Mesenchymal stem cell (in vitro differentiated cells and primary cell): ENCODE measurements around the gene MUCL3.
A peak's percentile ranks its signal among the peaks of the same experiment; 100 is the strongest.

ENCODE experiments used
- DNase-seq: peaks from one replicate; pipeline ENCODE4 v3.0.0-alpha.2; 2013
- H2AFZ ChIP-seq: one replicate; pipeline ENCODE4 v1.6.1; 2013; ENCODE audit warnings: low read depth, mild to moderate bottlenecking, control low read depth, inconsistent platforms, low read length, moderate library complexity
- H2AK5ac ChIP-seq: 2 replicates; pipeline ENCODE4 v1.6.1; 2013; ENCODE audit warnings: low read length, moderate library complexity, mild to moderate bottlenecking, inconsistent platforms; ENCODE audit not compliant: severe bottlenecking
- H2BK120ac ChIP-seq: one replicate; pipeline ENCODE4 v1.6.1; 2013; ENCODE audit warnings: low read depth, mild to moderate bottlenecking, inconsistent platforms, low read length, moderate library complexity
- H2BK12ac ChIP-seq, 2 experiments: one replicate each; pipeline ENCODE4 v1.6.1; 2013; ENCODE audit warnings: inconsistent platforms in 2 of 2, low read length in 2 of 2, mild to moderate bottlenecking in 2 of 2, moderate library complexity in 2 of 2, control low read depth in 1 of 2
- H2BK15ac ChIP-seq: one replicate; pipeline ENCODE4 v1.6.1; 2013; ENCODE audit warnings: mild to moderate bottlenecking, low read depth, inconsistent platforms; ENCODE audit not compliant: poor library complexity, severe bottlenecking
- H2BK5ac ChIP-seq: 2 replicates; pipeline ENCODE4 v1.6.1; 2013; ENCODE audit warnings: low read depth, mild to moderate bottlenecking, low read length, control low read depth, inconsistent platforms; ENCODE audit not compliant: poor library complexity, severe bottlenecking
- H3K14ac ChIP-seq, 2 experiments: one replicate each; pipeline ENCODE4 v1.6.1; 2013; ENCODE audit warnings: inconsistent platforms in 2 of 2, low read length in 2 of 2, control low read depth in 1 of 2, mild to moderate bottlenecking in 1 of 2, moderate library complexity in 1 of 2
- H3K18ac ChIP-seq, 2 experiments: one replicate each; pipeline ENCODE4 v1.6.1; 2013; ENCODE audit warnings: inconsistent platforms in 2 of 2, low read length in 2 of 2, control low read depth in 1 of 2, low read depth in 1 of 2, mild to moderate bottlenecking in 1 of 2
- H3K23ac ChIP-seq, 2 experiments: one replicate each; pipeline ENCODE4 v1.6.1; 2013; ENCODE audit warnings: inconsistent platforms in 2 of 2, low read length in 2 of 2, mild to moderate bottlenecking in 2 of 2, moderate library complexity in 2 of 2, control low read depth in 1 of 2
- H3K27ac ChIP-seq: 2 replicates; pipeline ENCODE4 v1.5.1; 2013; ENCODE audit warnings: mild to moderate bottlenecking, moderate library complexity, low read length, control low read depth, inconsistent platforms; ENCODE audit not compliant: poor library complexity, severe bottlenecking
- H3K27me3 ChIP-seq, 2 experiments: 2 replicates each; pipeline versions ENCODE4 v1.6.1 to v1.7.0; 2013; ENCODE audit warnings: low read length in 2 of 2, mild to moderate bottlenecking in 2 of 2, moderate library complexity in 2 of 2, control low read depth in 1 of 2, inconsistent platforms in 1 of 2; ENCODE audit not compliant: control insufficient read depth in 1 of 2, insufficient read depth in 1 of 2
- H3K36me3 ChIP-seq, 2 experiments: 2 replicates each; pipeline versions ENCODE4 v1.6.1 to v1.7.0; 2013; ENCODE audit warnings: low read length in 2 of 2, control low read depth in 1 of 2, inconsistent platforms in 1 of 2, low read depth in 1 of 2, mild to moderate bottlenecking in 1 of 2; ENCODE audit not compliant: insufficient read depth in 2 of 2, control insufficient read depth in 1 of 2
- H3K4ac ChIP-seq, 2 experiments: one replicate each; pipeline ENCODE4 v1.6.1; 2013; ENCODE audit warnings: inconsistent platforms in 2 of 2, low read length in 2 of 2, mild to moderate bottlenecking in 2 of 2, moderate library complexity in 2 of 2, control low read depth in 1 of 2, low read depth in 1 of 2
- H3K4me1 ChIP-seq: 2 replicates; pipeline ENCODE4 v1.6.1; 2013; ENCODE audit warnings: low read depth, low read length, control low read depth; ENCODE audit not compliant: control insufficient read depth, insufficient read depth
- H3K4me2 ChIP-seq: 2 replicates; pipeline ENCODE4 v1.6.1; 2013; ENCODE audit warnings: low read length, mild to moderate bottlenecking, inconsistent platforms; ENCODE audit not compliant: poor library complexity, severe bottlenecking
- H3K4me3 ChIP-seq, 2 experiments: 2 replicates each; pipeline versions ENCODE4 v1.5.1 to v1.7.0; 2013; ENCODE audit warnings: low read length in 2 of 2, mild to moderate bottlenecking in 2 of 2, control low read depth in 1 of 2, low read depth in 1 of 2; ENCODE audit not compliant: insufficient read depth in 1 of 2
- H3K79me1 ChIP-seq: replicated peaks from 2 replicates; pipeline ENCODE4 v1.6.1; 2013; ENCODE audit warnings: mild to moderate bottlenecking, control low read depth, low read length, inconsistent platforms; ENCODE audit not compliant: poor library complexity, severe bottlenecking
- H3K9ac ChIP-seq: 2 replicates; pipeline ENCODE4 v1.7.0; 2013; ENCODE audit warnings: mild to moderate bottlenecking, low read length, moderate library complexity
- H3K9me3 ChIP-seq: 2 replicates; pipeline ENCODE4 v1.7.0; 2013; ENCODE audit warnings: mild to moderate bottlenecking, low read length; ENCODE audit not compliant: control insufficient read depth
- H4K8ac ChIP-seq: one replicate; pipeline ENCODE4 v1.6.1; 2013; ENCODE audit warnings: inconsistent platforms, mild to moderate bottlenecking, low read length, moderate library complexity
- H4K91ac ChIP-seq: one replicate; pipeline ENCODE4 v1.6.1; 2013; ENCODE audit warnings: mild to moderate bottlenecking, low read length, inconsistent platforms
- WGBS: methylation state at CpG from one replicate; pipeline ENCODE4 v1.1.7; 2013; ENCODE audit warnings: mixed read lengths; 5-methylcytosine and 5-hydroxymethylcytosine counted together

Gene MUCL3

DNA sequence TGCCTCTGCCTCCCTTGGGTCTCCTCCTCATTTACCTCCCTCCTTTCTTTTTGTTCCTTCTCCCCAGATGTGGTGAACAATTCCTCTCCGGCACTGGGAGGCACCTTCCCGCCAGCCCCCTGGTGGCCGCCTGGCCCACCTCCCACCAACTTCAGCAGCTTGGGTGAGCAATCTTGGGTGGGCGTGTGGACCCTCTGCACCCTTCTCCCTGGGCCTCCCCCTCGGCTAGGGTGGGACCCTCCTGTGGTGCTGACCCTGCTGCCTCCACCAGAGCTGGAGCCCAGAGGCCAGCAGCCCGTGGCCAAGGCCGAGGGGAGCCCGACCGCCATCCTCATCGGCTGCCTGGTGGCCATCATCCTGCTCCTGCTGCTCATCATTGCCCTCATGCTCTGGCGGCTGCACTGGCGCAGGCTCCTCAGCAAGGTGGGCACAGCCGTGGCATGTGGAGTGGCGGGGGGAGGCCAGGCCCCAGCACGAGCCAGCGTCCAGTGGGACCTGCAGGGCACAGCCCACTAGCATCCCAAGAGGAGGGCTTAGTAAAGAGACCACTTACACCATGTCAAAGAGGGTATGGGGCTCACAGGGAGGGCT is 47.7 kb upstream of the MUCL3 start:
- Histone ChIP-seq H3K23ac (no peak overlapping the region), H4K91ac (no peak overlapping the region), H2BK15ac (peak overlapping the region; percentile 1), H3K14ac (no peak overlapping the region), H3K4me1 (peaks cover 25% of the 10 kb centered on the region), H3K18ac (no peak overlapping the region), H3K36me3 (peaks cover 39 to 91% of the 10 kb centered on the region in 2 experiments), H3K79me1 (peaks cover 56% of the 10 kb centered on the region), H2AK5ac (no peak overlapping the region), H3K27me3 (no peaks in the 10 kb centered on the region), H2BK12ac (no peak overlapping the region), H3K27ac (no peak overlapping the region), H3K4me3 (no peak overlapping the region), H4K8ac (no peak overlapping the region), H2BK5ac (no peak overlapping the region), H3K4ac (no peak overlapping the region), H3K4me2 (no peak overlapping the region), H3K9me3 (no peaks in the 10 kb centered on the region), H2BK120ac (no peak overlapping the region), H3K9ac (no peak overlapping the region), H2AFZ (no peak overlapping the region)
- WGBS, result 87% methylated on average over 16 of the region's 16 CpGs
- no peak for DNase-seq

DNA sequence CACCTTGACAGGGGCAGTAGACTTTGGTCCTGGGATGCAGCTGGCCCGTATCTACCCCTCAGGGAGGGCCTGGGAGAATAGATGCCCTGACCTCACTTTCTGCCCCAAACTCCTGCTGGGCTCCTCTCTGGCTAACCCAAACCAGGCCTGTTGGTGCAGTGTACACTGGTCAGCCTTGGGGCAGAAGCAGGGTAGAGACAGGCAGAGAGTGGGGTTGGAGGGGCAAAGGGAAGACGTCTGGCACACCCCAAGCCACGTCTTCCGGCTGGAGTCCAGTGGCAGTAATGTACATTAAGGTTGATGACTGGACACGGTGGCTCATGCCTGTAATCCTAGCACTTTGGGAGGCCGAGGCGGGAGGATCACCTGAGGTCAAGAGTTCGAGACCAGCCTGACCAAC is 47.1 kb upstream of the MUCL3 start:
- H3K4me1 ChIP-seq, result peaks cover 22% of the 10 kb centered on the region
- no peak overlapping the region for H3K18ac ChIP-seq
- H3K4ac ChIP-seq, result no peak overlapping the region
- H3K9ac ChIP-seq, result no peak overlapping the region
- no peak overlapping the region for H3K27ac ChIP-seq
- H2BK15ac ChIP-seq, result no peak overlapping the region
- no peaks in the 10 kb centered on the region for H3K9me3 ChIP-seq
- no peak overlapping the region for H3K4me2 ChIP-seq
- no peaks in the 10 kb centered on the region for H3K27me3 ChIP-seq
- no peak overlapping the region for H2AK5ac ChIP-seq
- H4K8ac ChIP-seq, result no peak overlapping the region
- H3K14ac ChIP-seq, result no peak overlapping the region
- no peak for DNase-seq
- no peak overlapping the region for H4K91ac ChIP-seq
- no peak overlapping the region for H2AFZ ChIP-seq
- H2BK5ac ChIP-seq, result no peak overlapping the region
- WGBS, result 95% methylated on average over 8 of the region's 8 CpGs
- H2BK12ac ChIP-seq, result no peak overlapping the region
- H3K4me3 ChIP-seq, result no peak overlapping the region
- H2BK120ac ChIP-seq, result no peak overlapping the region
- H3K23ac ChIP-seq, result no peak overlapping the region
- H3K36me3 ChIP-seq, result peaks cover 45 to 95% of the 10 kb centered on the region in 2 experiments
- H3K79me1 ChIP-seq, result peaks cover 55% of the 10 kb centered on the region

DNA sequence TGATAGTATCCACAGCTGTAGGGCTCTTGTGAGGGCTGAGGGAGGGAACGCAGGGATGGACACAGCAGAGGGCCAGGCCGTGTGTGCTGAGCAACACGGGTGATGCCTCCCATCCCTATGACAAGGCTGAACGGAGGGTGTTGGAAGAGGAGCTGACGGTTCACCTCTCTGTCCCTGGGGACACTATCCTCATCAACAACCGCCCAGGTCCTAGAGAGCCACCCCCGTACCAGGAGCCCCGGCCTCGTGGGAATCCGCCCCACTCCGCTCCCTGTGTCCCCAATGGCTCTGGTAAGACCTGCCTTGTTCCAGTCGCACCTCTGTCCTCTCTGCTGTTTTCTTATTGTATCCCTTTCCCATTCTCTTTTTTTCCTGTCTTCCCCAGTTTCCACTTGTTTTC is 46.4 kb upstream of the MUCL3 start:
- peaks cover 16% of the 10 kb centered on the region for H3K4me1 ChIP-seq
- 91% methylated on average over 12 of the region's 12 CpGs for WGBS
- no peak overlapping the region for H3K4ac ChIP-seq
- no peak overlapping the region for H2BK5ac ChIP-seq
- H3K27ac ChIP-seq, result no peak overlapping the region
- H2BK12ac ChIP-seq, result no peak overlapping the region
- no peak overlapping the region for H2BK120ac ChIP-seq
- H3K14ac ChIP-seq, result no peak overlapping the region
- no peaks in the 10 kb centered on the region for H3K27me3 ChIP-seq
- no peak overlapping the region for H2BK15ac ChIP-seq
- no peak overlapping the region for H3K9ac ChIP-seq
- peaks cover 52% of the 10 kb centered on the region for H3K79me1 ChIP-seq
- no peak overlapping the region for H2AFZ ChIP-seq
- H3K23ac ChIP-seq, result no peak overlapping the region
- no peak overlapping the region for H3K18ac ChIP-seq
- no peak overlapping the region for H3K4me2 ChIP-seq
- no peaks in the 10 kb centered on the region for H3K9me3 ChIP-seq
- H3K36me3 ChIP-seq, result peaks cover 52 to 95% of the 10 kb centered on the region in 2 experiments
- no peak overlapping the region for H4K91ac ChIP-seq
- H3K4me3 ChIP-seq, result no peak overlapping the region
- H2AK5ac ChIP-seq, result no peak overlapping the region
- no peak for DNase-seq
- no peak overlapping the region for H4K8ac ChIP-seq

DNA sequence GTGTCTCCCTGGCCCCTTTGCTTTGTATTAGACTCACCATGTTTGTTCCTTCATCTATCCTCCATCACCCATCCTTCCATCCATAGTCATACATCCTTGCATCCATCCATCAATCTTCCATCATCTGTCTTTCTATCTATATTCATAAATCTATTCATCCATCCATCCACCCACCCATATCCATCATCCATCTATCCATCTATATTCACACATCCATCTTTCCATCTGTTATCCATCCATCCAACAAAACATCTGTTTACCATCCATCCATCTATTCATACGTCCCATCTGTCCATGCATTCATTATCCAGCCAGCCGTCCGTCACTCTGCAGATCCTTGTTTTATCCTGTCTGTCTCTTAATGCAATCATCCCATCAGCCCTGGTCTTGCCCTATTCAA is 45.8 kb upstream of the MUCL3 start:
- Histone ChIP-seq H3K4me2 (no peak overlapping the region), H2BK120ac (no peak overlapping the region), H3K4ac (no peak overlapping the region), H3K79me1 (peaks cover 50% of the 10 kb centered on the region), H3K4me3 (no peak overlapping the region), H2AFZ (no peak overlapping the region), H3K14ac (no peak overlapping the region), H3K27ac (no peak overlapping the region), H3K18ac (no peak overlapping the region), H3K4me1 (peaks cover 14% of the 10 kb centered on the region), H2AK5ac (no peak overlapping the region), H3K36me3 (peaks cover 54 to 95% of the 10 kb centered on the region in 2 experiments), H3K23ac (no peak overlapping the region), H4K8ac (no peak overlapping the region), H3K9ac (no peak overlapping the region), H4K91ac (no peak overlapping the region), H2BK15ac (no peak overlapping the region), H2BK5ac (no peak overlapping the region), H3K9me3 (no peaks in the 10 kb centered on the region), H2BK12ac (no peak overlapping the region), H3K27me3 (no peaks in the 10 kb centered on the region)
- 90% methylated on average over 3 of the region's 3 CpGs for WGBS
- DNase-seq, result no peak
